ENCODE data around the gene RCC2.

Gene RCC2

DNA sequence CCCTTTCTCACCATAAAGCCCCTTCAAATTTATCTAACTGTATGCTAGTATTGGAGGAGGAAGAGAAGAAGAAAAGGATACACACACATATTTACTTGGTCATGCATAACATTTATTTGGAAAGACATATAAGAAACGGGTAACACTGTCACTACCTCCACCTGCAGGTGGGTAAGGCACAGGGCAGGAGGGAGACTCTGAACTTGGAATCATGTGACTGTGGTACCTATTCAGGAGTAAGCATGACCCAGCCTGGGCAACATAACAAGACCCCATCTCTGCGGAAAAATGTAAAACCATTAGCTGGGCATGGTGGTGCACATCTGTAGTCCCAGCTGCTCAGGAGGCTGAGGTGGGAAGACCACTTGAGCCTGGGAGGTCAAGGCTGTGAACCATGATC lies 68.9 kb downstream of the RCC2 start:
- DNase-seq, result peak in 1 of 2 experiments; percentile 4

GRCh38 chr1:17369466-17369865 lies 70.0 kb downstream of the RCC2 start:
- no peak for DNase-seq

DNA sequence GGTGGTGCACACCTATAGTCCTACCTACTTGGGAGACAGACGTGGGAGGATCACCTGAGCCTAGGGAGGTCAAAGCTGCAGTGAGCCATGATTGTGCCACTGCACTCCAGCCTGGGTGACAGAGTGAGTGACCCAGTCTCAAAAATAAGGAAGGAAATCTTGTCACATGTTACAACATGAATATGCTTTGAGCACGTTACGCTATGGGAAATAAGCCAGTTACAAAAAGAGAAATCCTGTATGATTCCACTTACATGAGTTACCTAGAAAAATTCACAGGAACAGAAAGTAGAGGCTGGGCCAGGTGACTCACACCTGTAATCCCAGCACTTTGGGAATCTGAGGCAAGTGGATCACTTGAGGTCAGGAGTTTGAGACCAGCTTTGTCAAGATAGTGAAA lies 74.2 kb downstream of the RCC2 start:
- DNase-seq, result peak; percentile 70 to 85

- no peak for DNase-seq
These were observed 75.7 kb downstream of the RCC2 start for GRCh38 chr1:17363771-17364170.

DNA sequence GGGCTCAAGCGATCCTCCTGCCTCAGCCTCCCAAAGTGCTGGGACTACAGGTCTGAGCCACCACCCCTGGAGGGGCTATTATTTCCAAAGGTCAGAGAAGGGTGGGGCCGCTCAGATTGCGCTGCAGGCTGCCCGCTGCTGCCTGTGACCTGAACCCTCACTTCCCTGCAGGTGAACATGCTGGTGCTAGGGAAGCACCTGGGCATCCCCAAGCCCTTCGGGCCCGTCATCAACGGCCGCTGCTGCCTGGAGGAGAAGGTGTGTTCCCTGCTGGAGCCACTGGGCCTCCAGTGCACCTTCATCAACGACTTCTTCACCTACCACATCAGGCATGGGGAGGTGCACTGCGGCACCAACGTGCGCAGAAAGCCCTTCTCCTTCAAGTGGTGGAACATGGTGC lies 76.1 kb downstream of the RCC2 start:
- no peak for DNase-seq

DNA sequence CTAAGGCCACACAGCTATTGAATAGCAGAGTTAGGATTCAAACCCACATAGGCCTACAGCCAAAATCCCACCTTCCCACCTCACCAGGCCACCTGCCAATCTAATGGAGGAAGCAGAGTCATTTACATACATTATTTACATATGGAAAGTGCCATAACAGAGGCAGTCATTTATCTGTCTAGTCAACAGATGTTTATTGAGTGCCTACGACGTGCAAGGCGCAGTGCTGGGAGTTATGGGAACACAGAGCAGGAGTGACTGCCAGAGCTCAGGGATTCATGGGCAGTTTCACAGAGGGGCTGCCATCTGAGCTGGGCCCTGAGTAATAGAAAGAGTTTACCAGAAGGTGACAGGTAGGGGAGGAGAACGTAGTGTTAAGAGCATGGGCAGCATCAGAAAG lies 77.8 kb downstream of the RCC2 start:
- DNase-seq, result no peak

- no peak for DNase-seq
These were observed 79.1 kb downstream of the RCC2 start for GRCh38 chr1:17360272-17360956.

DNA sequence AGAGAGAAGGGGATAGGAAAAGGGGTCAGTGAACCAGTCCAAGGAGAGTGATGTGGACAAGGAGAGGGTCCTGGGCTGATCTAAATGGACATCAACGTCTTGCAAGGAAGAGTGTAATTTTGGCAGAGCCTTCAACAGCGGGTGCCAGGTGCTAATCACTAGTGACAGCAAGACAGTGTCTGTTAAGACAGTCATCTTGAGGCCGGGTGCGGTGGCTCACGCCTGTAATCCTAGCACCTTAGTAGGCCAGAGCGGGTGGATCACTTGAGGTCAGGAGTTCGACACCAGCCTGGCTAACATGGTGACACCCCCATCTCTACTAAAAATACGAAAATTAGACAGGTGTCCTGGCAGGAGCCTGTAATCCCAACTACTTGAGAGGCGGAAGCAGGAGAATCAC lies 79.7 kb downstream of the RCC2 start:
- no peak for DNase-seq

- DNase-seq, result no peak
These were observed 80.4 kb downstream of the RCC2 start for GRCh38 chr1:17359031-17359430.

DNA sequence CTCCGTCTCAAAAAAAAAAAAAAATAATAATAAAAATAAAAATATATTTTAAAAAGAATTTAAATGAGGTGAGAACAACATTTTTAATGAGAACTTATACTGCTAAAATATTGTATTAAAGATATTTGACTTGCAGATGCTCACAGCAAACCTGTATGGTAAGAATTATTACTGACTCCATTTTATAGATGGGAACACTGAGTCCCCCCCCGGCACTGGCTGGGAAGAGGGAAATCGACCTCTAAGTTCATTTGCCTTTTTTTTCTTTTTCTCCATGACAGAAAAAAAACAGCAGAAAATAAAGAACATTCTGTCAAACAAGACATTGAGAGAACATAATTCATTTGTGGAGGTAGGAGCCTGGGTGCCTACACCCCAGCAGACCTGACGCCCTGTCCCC lies 80.9 kb downstream of the RCC2 start:
- no peak for DNase-seq
